ENCODE measurements around the gene WWC2.

DNA sequence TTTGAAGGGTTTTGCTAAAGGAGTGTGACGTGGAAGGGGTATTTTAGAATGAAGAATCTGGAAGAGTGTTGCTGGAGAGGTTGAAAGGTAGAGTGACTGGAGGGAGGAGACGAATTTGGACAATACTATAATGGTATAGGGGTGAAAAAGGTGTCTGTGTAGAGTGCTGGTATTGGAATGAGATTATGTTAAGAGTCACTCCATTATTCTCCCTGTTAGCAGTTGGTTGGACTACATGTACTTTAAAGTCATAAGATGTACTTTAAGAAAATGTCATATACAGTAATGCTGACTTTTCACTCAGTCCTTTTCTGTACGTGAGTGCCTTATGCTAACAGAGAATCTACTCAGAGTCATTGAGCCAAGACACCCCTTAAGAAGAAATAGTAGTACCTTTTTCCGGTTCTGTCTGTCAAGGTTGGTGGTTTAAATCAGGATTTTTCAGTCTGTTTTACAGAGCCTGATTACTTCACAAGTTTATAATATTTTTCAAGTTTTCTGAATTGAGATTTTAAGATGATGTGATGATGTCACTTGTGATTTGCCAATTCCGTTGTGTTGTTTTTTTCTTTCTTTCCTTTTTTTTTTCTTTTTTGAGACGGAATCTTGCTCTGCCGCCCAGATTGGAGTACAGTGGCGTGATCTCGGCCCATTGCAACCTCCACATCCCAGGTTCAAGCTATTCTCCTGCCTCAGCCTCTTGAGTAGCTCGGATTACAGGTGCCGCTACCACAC, 56.6 kb downstream of the WWC2 start:
- TF ChIP-seq, protein P1, sequence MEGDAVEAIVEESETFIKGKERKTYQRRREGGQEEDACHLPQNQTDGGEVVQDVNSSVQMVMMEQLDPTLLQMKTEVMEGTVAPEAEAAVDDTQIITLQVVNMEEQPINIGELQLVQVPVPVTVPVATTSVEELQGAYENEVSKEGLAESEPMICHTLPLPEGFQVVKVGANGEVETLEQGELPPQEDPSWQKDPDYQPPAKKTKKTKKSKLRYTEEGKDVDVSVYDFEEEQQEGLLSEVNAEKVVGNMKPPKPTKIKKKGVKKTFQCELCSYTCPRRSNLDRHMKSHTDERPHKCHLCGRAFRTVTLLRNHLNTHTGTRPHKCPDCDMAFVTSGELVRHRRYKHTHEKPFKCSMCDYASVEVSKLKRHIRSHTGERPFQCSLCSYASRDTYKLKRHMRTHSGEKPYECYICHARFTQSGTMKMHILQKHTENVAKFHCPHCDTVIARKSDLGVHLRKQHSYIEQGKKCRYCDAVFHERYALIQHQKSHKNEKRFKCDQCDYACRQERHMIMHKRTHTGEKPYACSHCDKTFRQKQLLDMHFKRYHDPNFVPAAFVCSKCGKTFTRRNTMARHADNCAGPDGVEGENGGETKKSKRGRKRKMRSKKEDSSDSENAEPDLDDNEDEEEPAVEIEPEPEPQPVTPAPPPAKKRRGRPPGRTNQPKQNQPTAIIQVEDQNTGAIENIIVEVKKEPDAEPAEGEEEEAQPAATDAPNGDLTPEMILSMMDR (conservative IDR thresholded peaks at IDR 0.05; ENCODE audit: low read length), result no peak
- no peak for TF ChIP-seq EZH2phosphoT487 (IDR thresholded peaks at IDR 0.05; ENCODE audit: borderline replicate concordance)

Data from Loucy (cell line).